IMR-90 (cell line): ENCODE data around the gene BAIAP2L1.

Source experiments
- BHLHE40 ChIP-seq: fragments of 150-350 bp; IDR thresholded peaks from 2 replicates; pipeline ENCODE4 v1.6.1; 2016; ENCODE audit warnings: mild to moderate bottlenecking, low read depth, low read length
- CEBPB ChIP-seq: IDR thresholded peaks from 2 replicates; pipeline ENCODE4 v1.6.1; 2012; ENCODE audit warnings: low read depth, low read length, improper control_type of control experiment
- FOS ChIP-seq: fragments of 150-350 bp; IDR thresholded peaks from 2 replicates; pipeline ENCODE4 v1.6.1; 2016; ENCODE audit warnings: low read depth, low read length
- POLR2A ChIP-seq: IDR thresholded peaks from 2 replicates; pipeline ENCODE4 v1.6.1; 2012; ENCODE audit warnings: mild to moderate bottlenecking, low read depth, low read length
- RCOR1 ChIP-seq: IDR thresholded peaks from 2 replicates; pipeline ENCODE4 v1.6.1; 2012; ENCODE audit warnings: mild to moderate bottlenecking, low read length, improper control_type of control experiment; ENCODE audit not compliant: insufficient replicate concordance
- SMC3 ChIP-seq: fragments of 150-350 bp; IDR thresholded peaks from 2 replicates; pipeline ENCODE4 v1.6.1; 2016; ENCODE audit warnings: low read depth, mild to moderate bottlenecking, antibody characterized with exemption, low read length, moderate library complexity
- TF ChIP-seq, protein P1 (sequence below): conservative IDR thresholded peaks from 2 replicates; pipeline ENCODE4 v1.5.1; 2012; ENCODE audit warnings: mild to moderate bottlenecking, low read depth, low read length, improper control_type of control experiment

DNA sequence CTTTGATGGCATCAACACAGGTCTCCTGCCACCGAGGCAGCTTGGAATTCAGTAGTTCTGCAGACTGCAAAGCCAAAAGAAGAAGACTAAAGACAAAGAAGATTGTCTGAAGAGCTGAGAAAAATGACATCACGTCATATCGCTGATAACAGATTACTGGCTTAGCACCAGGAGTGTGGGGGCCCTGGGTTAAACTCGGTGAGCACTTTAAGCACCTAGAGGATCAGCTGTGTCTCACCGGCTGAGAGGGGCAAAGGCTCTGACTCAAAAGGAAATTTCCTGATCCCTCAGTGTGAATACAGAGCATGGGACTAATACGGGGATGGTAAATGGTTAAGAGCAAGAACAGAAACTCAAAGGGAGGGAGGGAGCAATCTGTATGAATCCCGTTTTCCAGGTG, 88.7 kb downstream of the BAIAP2L1 start:
- TF ChIP-seq RCOR1: no peak
- TF ChIP-seq, protein P1, sequence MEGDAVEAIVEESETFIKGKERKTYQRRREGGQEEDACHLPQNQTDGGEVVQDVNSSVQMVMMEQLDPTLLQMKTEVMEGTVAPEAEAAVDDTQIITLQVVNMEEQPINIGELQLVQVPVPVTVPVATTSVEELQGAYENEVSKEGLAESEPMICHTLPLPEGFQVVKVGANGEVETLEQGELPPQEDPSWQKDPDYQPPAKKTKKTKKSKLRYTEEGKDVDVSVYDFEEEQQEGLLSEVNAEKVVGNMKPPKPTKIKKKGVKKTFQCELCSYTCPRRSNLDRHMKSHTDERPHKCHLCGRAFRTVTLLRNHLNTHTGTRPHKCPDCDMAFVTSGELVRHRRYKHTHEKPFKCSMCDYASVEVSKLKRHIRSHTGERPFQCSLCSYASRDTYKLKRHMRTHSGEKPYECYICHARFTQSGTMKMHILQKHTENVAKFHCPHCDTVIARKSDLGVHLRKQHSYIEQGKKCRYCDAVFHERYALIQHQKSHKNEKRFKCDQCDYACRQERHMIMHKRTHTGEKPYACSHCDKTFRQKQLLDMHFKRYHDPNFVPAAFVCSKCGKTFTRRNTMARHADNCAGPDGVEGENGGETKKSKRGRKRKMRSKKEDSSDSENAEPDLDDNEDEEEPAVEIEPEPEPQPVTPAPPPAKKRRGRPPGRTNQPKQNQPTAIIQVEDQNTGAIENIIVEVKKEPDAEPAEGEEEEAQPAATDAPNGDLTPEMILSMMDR: no peak
- no peak for TF ChIP-seq POLR2A
- no peak for TF ChIP-seq FOS
- TF ChIP-seq CEBPB: no peak
- TF ChIP-seq BHLHE40: no peak
- TF ChIP-seq SMC3: no peak
